Measurements from ENCODE around the gene PPM1L. TPM values are rescaled to one million over a fixed set of nuclear protein-coding genes. Genes with fewer than 3 reads are reported as not detected.

PPM1L gene
- total RNA-seq, 1 donor from 2014 or later: 10.6 TPM

GRCh38 chr3:160722331-160722730, 33.7 kb upstream of the PPM1L start:
- no peak for DNase-seq (ENCODE audit: low spot score in 2 of 2, unreplicated experiment in 2 of 2)
- peaks cover 41% of the 10 kb centered on the region for H3K9me3 Mint-ChIP-seq
- no peak overlapping the region for H3K27ac Mint-ChIP-seq
- H3K27me3 Mint-ChIP-seq (ENCODE audit: low read depth): no peaks in the 10 kb centered on the region
- H3K4me1 Mint-ChIP-seq: no peaks in the 10 kb centered on the region
- no peak overlapping the region for H3K4me3 Mint-ChIP-seq
- peaks cover 2% of the 10 kb centered on the region for H3K36me3 Mint-ChIP-seq
- no peak for TF ChIP-seq CTCF (IDR thresholded peaks at IDR 0.05; ENCODE audit: unreplicated experiment)

GRCh38 chr3:160725338-160725737, 30.7 kb upstream of the PPM1L start:
- Mint-ChIP-seq H3K9me3 (peaks cover 41% of the 10 kb centered on the region), H3K4me3 (no peak overlapping the region), H3K4me1 (no peaks in the 10 kb centered on the region), H3K36me3 (peaks cover 2% of the 10 kb centered on the region), H3K27me3 (ENCODE audit: low read depth) (no peaks in the 10 kb centered on the region), H3K27ac (no peak overlapping the region)
- TF ChIP-seq CTCF (IDR thresholded peaks at IDR 0.05; ENCODE audit: unreplicated experiment): no peak
- DNase-seq (ENCODE audit: low spot score in 2 of 2, unreplicated experiment in 2 of 2): no peak

GRCh38 chr3:160735826-160736225, 20.2 kb upstream of the PPM1L start:
- no peak for TF ChIP-seq CTCF (IDR thresholded peaks at IDR 0.05; ENCODE audit: unreplicated experiment)
- no peaks in the 10 kb centered on the region for H3K27me3 Mint-ChIP-seq (ENCODE audit: low read depth)
- H3K27ac Mint-ChIP-seq: no peak overlapping the region
- no peak overlapping the region for H3K4me3 Mint-ChIP-seq
- H3K4me1 Mint-ChIP-seq: peaks cover 12% of the 10 kb centered on the region
- no peaks in the 10 kb centered on the region for H3K36me3 Mint-ChIP-seq
- DNase-seq (ENCODE audit: low spot score in 2 of 2, unreplicated experiment in 2 of 2): no peak
- H3K9me3 Mint-ChIP-seq: peaks cover 5% of the 10 kb centered on the region

GRCh38 chr3:160738048-160738447, 18.0 kb upstream of the PPM1L start:
- no peak overlapping the region for H3K4me3 Mint-ChIP-seq
- no peaks in the 10 kb centered on the region for H3K9me3 Mint-ChIP-seq
- TF ChIP-seq CTCF (IDR thresholded peaks at IDR 0.05; ENCODE audit: unreplicated experiment): no peak
- H3K4me1 Mint-ChIP-seq: peaks cover 12% of the 10 kb centered on the region
- no peaks in the 10 kb centered on the region for H3K36me3 Mint-ChIP-seq
- no peak for DNase-seq (ENCODE audit: low spot score in 2 of 2, unreplicated experiment in 2 of 2)
- H3K27ac Mint-ChIP-seq: no peak overlapping the region
- peaks cover 9% of the 10 kb centered on the region for H3K27me3 Mint-ChIP-seq (ENCODE audit: low read depth)

- H3K4me1 Mint-ChIP-seq: peaks cover 12% of the 10 kb centered on the region
- no peak overlapping the region for H3K4me3 Mint-ChIP-seq
- peaks cover 11% of the 10 kb centered on the region for H3K27me3 Mint-ChIP-seq (ENCODE audit: low read depth)
- no peaks in the 10 kb centered on the region for H3K9me3 Mint-ChIP-seq
- H3K27ac Mint-ChIP-seq: no peak overlapping the region
- H3K36me3 Mint-ChIP-seq: no peaks in the 10 kb centered on the region
- DNase-seq (ENCODE audit: low spot score in 2 of 2, unreplicated experiment in 2 of 2): no peak
- no peak for TF ChIP-seq CTCF (IDR thresholded peaks at IDR 0.05; ENCODE audit: unreplicated experiment)
These were observed 17.0 kb upstream of the PPM1L start for GRCh38 chr3:160739079-160739478.

- Mint-ChIP-seq H3K4me1 (peaks cover 20% of the 10 kb centered on the region), H3K9me3 (no peaks in the 10 kb centered on the region), H3K27me3 (ENCODE audit: low read depth) (peaks cover 32% of the 10 kb centered on the region), H3K36me3 (no peaks in the 10 kb centered on the region), H3K4me3 (no peak overlapping the region), H3K27ac (no peak overlapping the region)
- TF ChIP-seq CTCF (IDR thresholded peaks at IDR 0.05; ENCODE audit: unreplicated experiment): no peak
- no peak for DNase-seq (ENCODE audit: low spot score in 2 of 2, unreplicated experiment in 2 of 2)
These were observed 9.1 kb upstream of the PPM1L start for GRCh38 chr3:160746976-160747375.
